Measurements from ENCODE around the gene FOXP1. TPM values are rescaled to one million over a fixed set of nuclear protein-coding genes. Genes with fewer than 3 reads are reported as not detected.

The FOXP1 gene
- total RNA-seq, 2 donors from 2014 or later, result 41.7 to 94.3 TPM

GRCh38 chr3:70982700-70983140 is 600.8 kb downstream of the FOXP1 start:
- no peaks in the 10 kb centered on the region for H3K9me3 Mint-ChIP-seq
- H3K27ac Mint-ChIP-seq, result peak overlapping the region; percentile 94
- peaks cover 44% of the 10 kb centered on the region for H3K36me3 Mint-ChIP-seq (ENCODE audit: low read depth)
- Histone ChIP-seq H3K9me3 (ENCODE audit: control insufficient read depth, low read length) (no peaks in the 10 kb centered on the region), H3K4me1 (ENCODE audit: control insufficient read depth, insufficient read depth, low read length) (peaks cover 4% of the 10 kb centered on the region), H3K27ac (ENCODE audit: low read depth, low read length) (peak overlapping the region; percentile 65), H3K9ac (ENCODE audit: extremely low read depth, low read length, poor library complexity, severe bottlenecking) (no peak overlapping the region), H3K27me3 (ENCODE audit: control insufficient read depth, insufficient read depth, low read length, poor library complexity, severe bottlenecking) (no peaks in the 10 kb centered on the region), H3K36me3 (ENCODE audit: control insufficient read depth, insufficient read depth, low read length) (peaks cover under 1% of the 10 kb centered on the region), H3K4me3 (ENCODE audit: low read length) (no peak overlapping the region)
- peaks cover 40% of the 10 kb centered on the region for H3K4me1 Mint-ChIP-seq
- H3K27me3 Mint-ChIP-seq (ENCODE audit: insufficient read depth), result no peaks in the 10 kb centered on the region
- H3K4me3 Mint-ChIP-seq, result no peak overlapping the region
- 69 to 78% methylated on average over 4 to 6 of the region's 6 CpGs for WGBS, 2 experiments (ENCODE audit: insufficient coverage in 1 of 2, insufficient read length in 1 of 2)
- peak; percentile 49 for DNase-seq
- TF ChIP-seq CTCF (conservative IDR thresholded peaks at IDR 0.05), result no peak

GRCh38 chr3:70982284-70982683 is 601.2 kb downstream of the FOXP1 start:
- no peaks in the 10 kb centered on the region for H3K27me3 Mint-ChIP-seq (ENCODE audit: insufficient read depth)
- no peak for TF ChIP-seq CTCF (conservative IDR thresholded peaks at IDR 0.05)
- no peaks in the 10 kb centered on the region for H3K9me3 ChIP-seq (ENCODE audit: control insufficient read depth, low read length)
- H3K4me1 Mint-ChIP-seq, result peaks cover 40% of the 10 kb centered on the region
- DNase-seq, result no peak
- peak overlapping the region; percentile 37 for H3K27ac Mint-ChIP-seq
- H3K36me3 Mint-ChIP-seq (ENCODE audit: low read depth), result peaks cover 44% of the 10 kb centered on the region
- H3K27ac ChIP-seq (ENCODE audit: low read depth, low read length), result no peak overlapping the region
- peaks cover 4% of the 10 kb centered on the region for H3K4me1 ChIP-seq (ENCODE audit: control insufficient read depth, insufficient read depth, low read length)
- H3K4me3 ChIP-seq (ENCODE audit: low read length), result no peak overlapping the region
- H3K9ac ChIP-seq (ENCODE audit: extremely low read depth, low read length, poor library complexity, severe bottlenecking), result no peak overlapping the region
- H3K4me3 Mint-ChIP-seq, result no peak overlapping the region
- 100% methylated on average over 1 of the region's 1 CpG; no CpG with 5 or more reads in 1 of the 2 experiments for WGBS, 2 experiments (ENCODE audit: insufficient coverage in 1 of 2, insufficient read length in 1 of 2)
- peaks cover 5% of the 10 kb centered on the region for H3K36me3 ChIP-seq (ENCODE audit: control insufficient read depth, insufficient read depth, low read length)
- H3K27me3 ChIP-seq (ENCODE audit: control insufficient read depth, insufficient read depth, low read length, poor library complexity, severe bottlenecking), result no peaks in the 10 kb centered on the region
- H3K9me3 Mint-ChIP-seq, result no peaks in the 10 kb centered on the region

- Histone ChIP-seq H3K9me3 (ENCODE audit: control insufficient read depth, low read length) (no peaks in the 10 kb centered on the region), H3K36me3 (ENCODE audit: control insufficient read depth, insufficient read depth, low read length) (peaks cover 14% of the 10 kb centered on the region), H3K9ac (ENCODE audit: extremely low read depth, low read length, poor library complexity, severe bottlenecking) (no peak overlapping the region), H3K27me3 (ENCODE audit: control insufficient read depth, insufficient read depth, low read length, poor library complexity, severe bottlenecking) (no peaks in the 10 kb centered on the region), H3K4me3 (ENCODE audit: low read length) (no peak overlapping the region), H3K4me1 (ENCODE audit: control insufficient read depth, insufficient read depth, low read length) (peaks cover 4% of the 10 kb centered on the region), H3K27ac (ENCODE audit: low read depth, low read length) (peak overlapping the region; percentile 60)
- peaks cover 43% of the 10 kb centered on the region for H3K36me3 Mint-ChIP-seq (ENCODE audit: low read depth)
- H3K9me3 Mint-ChIP-seq, result no peaks in the 10 kb centered on the region
- peaks cover 40% of the 10 kb centered on the region for H3K4me1 Mint-ChIP-seq
- WGBS, 2 experiments (ENCODE audit: insufficient coverage in 1 of 2, insufficient read length in 1 of 2), result 88 to 93% methylated on average over 6 of the region's 6 CpGs
- TF ChIP-seq CTCF (conservative IDR thresholded peaks at IDR 0.05), result no peak
- H3K27ac Mint-ChIP-seq, result peak overlapping the region; percentile 24
- no peaks in the 10 kb centered on the region for H3K27me3 Mint-ChIP-seq (ENCODE audit: insufficient read depth)
- no peak overlapping the region for H3K4me3 Mint-ChIP-seq
- DNase-seq, result no peak
Measured at GRCh38 chr3:70981231-70981880, 602.2 kb downstream of the FOXP1 start.
